ENCODE data around the gene CNDP1.
A peak's percentile ranks its signal among the peaks of the same experiment; 100 is the strongest.
"Not testable (repeated sequence)": the region's sequence is repeated elsewhere in the genome, so short reads cannot be mapped to it uniquely, and the experiment has no call there.

Gene CNDP1

DNA sequence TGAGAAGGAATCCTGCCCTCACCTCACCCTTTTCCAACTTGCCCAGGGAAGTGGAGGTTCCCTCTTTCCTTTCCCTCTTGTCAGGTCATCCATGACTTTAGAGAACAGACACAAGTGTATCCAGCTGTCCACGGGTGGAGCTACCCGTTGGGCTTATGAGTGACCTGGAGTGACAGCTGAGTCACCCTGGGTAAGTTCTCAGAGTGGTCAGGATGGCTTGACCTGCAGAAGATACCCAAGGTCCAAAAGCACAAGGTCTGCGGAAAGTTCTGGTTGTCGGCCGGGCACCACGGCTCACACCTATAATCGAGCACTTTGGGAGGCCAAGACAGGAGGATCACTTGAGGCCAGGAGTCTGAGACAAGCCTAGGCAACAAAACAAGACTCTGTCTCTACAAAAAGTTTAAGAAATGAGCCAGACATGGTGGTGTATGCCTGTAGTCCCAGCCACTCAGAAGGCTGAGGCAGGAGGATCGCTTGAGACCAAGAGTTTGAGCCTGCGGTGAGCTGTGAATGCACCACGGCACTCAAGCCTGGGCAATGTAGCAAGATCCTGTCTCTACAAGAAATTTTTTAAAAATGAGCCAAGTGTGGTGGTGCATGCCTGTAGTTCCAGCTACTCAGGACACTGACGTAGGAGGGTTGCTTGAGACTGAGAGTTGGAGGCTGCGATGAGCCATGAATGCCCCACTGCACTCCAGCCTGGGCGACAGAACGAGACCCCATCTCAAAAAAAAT, 14.0 kb upstream of the CNDP1 start:
- DNase-seq (ENCODE audit: low spot score) = no peak

DNA sequence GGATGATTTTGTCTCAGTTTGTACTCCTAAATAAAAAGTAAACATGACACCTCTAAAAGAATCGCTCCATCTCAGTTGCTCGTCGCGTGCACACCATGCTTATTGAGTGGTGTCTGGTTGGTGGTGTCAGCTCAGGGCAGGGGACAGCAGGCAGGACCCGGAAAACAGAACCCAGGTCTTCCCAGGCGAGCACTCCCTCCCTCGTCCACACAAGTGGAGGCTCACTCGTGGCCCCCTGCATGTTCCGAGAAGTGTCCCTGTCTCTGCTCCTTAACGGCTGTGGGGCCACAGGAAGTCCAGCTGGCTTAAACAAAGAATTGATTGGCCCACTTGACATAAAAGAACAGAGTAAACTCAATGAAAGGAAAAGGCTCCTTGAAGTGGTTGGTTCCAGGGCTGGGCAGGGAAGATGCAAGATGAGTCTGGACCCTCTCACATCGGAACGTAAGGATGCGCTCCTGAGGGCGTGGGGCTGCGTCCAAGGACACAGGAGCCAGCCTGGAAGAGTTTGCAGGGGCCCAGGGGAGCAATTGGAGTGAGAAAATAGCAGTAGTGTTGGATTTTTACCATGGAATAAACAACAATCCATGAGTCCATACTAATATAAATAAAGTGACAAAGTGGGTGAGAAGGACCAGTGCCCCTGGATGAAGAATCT, 13.1 kb upstream of the CNDP1 start:
- DNase-seq (ENCODE audit: low spot score) = no peak

DNA sequence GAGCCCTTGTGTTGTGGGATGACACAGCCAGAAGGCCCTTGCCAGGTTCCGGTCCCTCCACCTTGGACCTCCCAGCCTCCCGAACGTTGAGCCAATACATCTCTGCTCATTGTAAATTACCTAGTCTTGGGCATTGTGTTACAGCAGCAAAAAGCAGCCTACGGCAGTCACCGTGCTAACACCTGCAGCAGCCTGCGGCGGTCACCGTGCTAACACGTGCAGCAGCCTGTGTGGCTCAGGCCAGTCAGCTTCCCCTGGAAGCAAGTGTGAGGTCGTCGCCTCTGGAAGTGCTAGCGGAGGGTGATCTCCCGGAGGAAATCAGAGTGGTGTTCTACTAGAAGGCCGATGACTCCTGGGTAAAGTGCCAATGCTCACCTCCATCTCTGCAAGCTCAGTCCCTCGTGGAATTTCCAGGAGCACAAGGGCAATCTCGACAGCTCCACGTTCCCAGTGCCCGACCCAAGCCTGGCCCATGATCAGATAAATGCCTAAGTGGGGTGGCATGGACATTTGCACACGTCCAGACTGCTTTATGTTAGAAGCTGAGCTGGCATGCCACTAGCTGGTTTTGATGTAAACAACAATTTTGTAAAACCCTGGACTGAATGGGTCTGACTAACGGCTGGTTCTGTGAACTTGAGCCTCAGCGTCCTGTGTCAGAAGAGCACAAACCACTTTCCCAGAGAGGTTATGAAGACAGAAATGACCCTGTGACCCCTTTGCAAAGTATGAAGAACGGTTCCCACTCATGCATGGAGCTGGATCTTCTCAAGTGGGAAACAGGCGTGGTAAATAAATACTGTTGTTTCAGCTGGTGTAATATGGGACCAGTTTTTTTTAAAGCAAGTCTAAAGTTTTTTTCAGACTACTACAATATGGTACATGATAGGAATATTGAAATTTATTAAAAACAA, 11.4 kb upstream of the CNDP1 start:
- peak; percentile 44 for DNase-seq (ENCODE audit: low spot score)

DNA sequence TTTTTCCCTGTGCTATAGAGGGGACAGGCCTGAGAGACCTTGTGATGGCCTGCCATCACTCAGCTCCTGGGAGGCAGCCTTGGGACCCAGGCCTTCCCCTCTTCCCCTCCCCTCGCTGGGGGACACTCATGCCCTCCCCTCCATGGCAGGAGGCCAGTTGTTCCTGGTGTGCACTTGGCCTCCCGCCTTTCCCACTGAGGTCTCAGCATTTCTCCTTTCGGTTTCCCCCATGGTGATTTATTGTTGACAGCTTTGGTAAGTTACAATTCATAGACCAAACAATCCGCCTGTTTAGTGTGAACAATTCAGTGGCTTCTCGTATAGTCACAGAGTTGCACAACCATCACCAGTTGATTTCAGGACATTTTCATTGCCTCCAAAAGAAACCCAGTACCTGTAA, 10.2 kb upstream of the CNDP1 start:
- peak; percentile 65 for DNase-seq (ENCODE audit: low spot score)

DNA sequence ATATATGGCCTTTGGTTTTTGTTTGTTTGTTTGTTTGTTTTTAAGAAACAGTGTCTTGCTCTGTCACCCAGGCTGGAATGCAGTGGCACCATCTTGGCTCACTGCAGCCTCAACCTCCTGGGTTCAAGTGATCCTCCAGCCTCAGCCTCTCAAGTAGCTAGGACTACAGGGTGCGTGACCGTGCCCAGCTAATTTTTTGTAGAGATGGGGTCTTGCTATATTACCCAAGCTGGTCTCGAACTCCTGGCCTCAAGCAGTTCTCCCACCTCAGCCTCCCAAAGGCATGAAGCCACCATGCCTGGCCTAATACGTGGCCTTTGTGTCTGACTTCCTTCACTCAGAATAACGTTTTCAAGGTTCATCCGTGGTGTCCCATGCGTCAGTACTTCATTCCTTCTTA, 9.4 kb upstream of the CNDP1 start:
- not testable (repeated sequence) for DNase-seq (ENCODE audit: low spot score)

DNA sequence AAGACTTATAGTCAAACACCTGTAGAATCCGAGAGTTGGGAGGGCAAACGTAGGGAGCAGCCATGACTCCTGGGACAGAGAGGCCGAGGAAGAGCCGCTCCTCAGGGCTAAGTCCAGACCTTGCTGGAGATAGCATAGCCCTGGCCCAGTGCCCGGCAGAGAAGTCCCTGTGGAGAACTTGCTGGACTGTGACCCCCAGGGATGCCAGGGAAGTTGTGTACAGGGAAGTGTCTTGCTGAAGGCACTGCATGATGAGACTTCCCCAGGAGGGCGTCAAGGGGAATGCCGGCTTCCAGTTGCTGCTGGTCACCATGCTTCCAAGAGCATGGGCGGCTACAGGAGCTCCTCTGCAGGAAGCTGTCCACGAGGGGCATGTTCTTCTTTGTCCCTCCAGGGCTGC, 8.6 kb upstream of the CNDP1 start:
- DNase-seq (ENCODE audit: low spot score) = peak; percentile 57

DNA sequence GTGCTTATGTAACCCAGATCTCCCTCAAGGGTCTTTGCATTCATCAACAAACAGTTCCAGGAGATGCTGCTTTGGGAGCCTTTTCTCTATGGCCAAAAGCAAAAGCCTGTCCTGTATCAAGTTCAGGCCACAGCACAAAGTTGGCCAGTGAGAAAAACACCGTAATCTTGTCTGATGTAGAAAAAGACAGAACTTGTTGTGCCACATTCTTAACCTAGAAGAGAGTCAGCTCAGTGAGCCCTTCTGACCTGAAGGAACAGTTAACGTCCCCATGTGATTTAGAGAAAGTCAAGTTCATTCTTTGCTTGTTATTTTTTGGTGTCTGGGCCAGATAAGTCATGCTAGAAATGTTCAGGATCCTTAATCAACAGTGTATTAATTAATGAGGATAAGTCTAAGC, 7.8 kb upstream of the CNDP1 start:
- no peak for DNase-seq (ENCODE audit: low spot score)

DNA sequence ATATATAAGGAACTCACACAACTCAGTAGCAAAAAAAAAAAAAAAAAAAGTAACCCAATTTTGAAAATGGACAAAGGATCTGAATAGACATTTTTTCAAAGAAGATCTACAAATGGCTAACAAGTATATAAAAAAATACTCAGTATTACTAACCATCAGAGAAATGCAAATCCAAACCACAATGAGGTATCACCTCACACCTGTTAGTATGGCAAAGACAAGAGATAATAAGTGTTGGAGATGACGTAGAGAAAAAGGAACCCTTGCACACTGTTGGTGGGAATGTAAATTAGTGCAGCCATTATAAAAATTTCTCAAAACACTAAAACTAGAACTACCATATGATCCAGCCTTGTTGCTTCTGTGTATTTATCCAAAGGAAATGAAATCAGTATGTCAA, 5.8 kb upstream of the CNDP1 start:
- no peak for DNase-seq (ENCODE audit: low spot score)

DNA sequence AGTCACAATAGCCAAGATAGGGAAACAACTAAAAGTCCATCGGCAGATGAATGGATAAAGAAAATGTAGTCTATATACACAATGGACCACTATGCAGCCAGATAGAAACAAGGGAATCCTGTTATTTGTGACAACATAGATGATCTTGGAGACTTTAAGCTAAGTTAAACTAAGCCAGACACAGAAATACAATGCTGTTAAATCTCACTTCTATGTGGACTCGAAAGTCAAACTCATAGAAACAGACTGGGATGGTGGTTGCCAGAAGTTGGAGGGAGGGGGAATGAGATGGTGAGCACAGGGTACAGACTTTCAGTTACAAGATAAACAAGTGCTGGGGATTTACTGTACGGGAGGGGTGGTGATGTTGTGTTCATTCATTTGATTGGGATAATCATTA, 5.4 kb upstream of the CNDP1 start:
- DNase-seq (ENCODE audit: low spot score) = no peak

DNA sequence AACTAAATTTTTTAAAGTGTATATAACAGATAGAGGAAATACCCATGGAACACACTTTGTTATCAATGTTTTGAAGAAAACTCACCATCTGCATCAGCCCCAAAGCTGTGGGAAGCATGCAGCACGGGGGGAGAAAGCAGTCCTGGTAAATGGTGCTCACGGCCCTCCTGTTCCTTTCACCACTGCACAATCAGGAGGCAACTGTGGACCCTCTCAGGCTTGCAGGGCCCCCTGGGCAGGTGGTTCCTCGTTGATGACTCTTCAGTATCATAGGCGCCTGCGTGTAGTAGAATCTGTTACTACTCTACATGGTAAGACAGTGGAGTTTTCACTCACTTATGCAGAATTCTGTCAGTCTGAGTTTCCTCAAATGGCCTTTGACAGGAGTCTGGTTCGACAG, 4.9 kb upstream of the CNDP1 start:
- DNase-seq (ENCODE audit: low spot score) = no peak

DNA sequence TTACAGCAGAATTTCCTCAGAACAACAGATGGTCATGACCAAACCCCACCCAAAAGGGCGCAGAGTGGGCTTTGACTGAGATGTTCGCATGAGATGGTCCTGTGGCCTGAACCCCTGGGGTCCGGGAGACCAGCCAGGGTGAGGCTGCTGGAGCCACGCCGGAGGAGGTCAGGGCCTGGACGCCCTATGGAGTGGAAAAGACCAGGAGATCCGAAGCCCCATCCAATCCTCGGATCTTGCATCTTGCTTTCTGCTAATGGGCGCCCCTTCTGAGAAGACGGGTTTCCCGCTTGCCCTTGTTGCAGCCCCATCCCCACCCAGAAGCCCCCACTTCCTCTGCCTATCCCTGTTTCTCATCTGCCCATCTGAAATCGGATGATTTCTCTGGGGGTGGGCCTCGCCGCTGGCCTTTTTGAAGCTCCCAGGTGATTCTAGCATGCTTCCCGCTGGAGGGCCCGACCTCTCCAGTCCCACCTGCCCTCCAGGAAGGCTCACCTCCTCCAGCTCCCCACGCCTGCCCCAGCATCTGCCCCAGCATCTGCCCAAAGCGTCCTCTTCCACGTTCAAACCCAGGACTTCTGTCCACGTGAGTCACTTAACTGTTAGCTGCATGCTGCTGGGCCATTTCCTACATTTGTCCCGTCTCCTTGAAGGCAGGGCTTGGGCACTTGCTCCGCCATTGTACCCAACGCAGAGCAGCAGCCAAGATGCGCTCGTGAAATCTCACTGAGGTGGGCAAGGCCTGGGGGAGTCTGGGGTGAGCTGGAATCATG, 4.3 kb upstream of the CNDP1 start:
- DNase-seq (ENCODE audit: low spot score) = no peak

DNA sequence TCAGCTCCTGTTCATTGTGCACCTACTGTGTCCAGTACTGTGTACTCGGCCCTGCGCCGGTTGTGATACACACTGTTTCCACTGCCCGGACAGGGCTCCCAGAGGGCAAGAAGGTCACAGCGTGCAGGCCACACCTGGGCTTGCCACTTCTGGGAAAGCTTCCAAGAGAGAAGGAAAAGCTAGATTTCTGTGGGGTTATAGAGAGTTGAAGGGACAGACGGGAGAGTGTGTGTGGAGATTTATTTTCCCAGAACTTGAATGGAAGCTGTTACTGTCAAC, 3.8 kb upstream of the CNDP1 start:
- no peak for DNase-seq (ENCODE audit: low spot score)

DNA sequence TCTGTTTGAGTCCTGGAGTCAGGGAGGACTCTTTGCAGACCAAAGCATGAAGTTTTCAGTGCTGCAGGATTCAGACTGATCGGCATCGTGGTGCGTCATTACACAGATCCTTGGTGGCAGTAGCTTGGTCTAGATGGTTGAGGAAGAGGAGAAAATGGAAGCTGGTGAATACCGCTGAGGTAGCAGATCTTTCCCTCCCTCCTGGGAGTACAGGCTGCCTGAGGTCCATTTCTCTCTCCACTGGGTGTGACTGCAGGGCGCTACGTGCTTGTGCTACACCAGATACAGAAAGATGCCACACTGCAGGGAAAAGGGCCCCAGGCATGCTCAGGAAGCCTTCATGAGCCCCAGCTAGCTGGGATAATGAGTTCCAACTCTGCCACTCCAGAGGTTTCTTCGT, 3.3 kb upstream of the CNDP1 start:
- no peak for DNase-seq (ENCODE audit: low spot score)

DNA sequence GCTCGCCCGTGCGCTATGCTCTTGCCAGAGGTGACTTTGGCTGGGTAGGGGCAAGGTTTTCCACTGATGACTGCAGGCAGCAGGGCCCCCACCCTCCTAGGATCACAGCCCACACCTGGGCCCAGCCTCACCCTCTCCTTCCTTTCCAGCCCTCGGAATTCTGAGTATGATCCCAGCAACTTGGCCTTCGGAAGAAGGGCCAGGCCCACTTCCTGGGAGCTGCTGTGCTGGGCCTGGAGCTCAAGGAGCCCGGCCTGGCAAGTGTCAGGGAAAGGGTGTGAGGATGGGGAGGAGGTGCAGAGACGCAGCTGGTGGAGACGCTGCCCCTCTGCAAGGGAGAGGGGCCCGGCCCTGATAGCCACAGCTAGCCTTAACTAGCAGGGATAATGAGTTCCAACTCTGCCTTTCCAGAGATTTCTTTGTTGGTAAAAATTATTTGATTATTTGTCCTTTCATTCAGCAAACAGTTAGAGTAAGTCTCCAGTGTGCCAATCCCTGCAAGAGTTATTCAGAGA, 1.7 kb upstream of the CNDP1 start:
- no peak for DNase-seq (ENCODE audit: low spot score)

DNA sequence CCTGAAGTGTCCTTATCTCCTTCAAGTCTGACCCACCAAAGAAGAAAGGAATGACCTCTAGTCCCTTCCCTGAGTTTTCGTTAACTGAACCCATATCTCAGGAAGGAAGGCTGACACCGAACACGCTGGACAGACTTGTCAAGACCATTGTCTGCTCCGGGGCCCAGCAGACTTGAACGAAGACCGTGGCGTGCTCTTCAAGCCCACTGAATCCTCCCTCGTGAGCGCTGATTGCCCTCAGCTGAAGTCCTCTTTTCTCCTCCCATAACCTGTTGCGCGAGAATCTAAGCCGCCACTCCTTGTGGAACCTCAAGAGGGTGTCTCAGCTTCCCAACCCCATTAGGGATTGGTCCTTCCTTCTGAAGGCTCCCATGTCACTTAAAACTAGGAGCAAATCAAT, 634 bp upstream of the CNDP1 start:
- DNase-seq (ENCODE audit: low spot score) = no peak

DNA sequence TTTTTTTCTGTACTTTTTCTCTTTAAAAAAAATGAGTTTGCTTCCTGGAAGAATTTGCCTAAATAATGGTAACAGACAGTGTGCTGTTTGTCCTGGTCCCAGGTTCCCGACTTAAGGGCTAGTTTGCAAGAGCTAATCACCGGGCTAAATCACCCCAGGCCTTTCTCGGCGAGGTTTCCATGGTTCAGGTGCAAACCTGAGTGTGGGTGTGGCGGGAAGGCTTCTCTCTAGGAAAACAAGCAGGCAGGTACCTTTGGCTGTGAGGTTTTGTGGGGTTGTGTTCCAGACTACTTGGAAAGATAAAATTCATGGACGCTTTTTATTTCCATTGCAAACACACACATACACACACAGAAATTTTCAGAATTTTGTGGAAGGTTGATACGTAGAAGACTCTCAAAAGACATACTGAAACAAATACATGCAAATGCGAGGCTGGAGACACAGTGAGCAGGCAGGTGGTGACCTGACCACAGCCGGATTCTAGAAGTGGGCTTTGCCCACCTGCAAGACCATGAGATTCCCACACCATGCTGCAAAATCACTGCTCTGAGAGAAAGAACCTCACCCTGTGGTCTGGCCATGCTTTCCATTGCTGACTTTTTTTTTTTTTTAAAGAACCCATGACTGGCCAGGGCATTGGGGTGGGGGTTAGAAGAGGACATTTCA, 815 bp downstream of the CNDP1 start:
- DNase-seq (ENCODE audit: low spot score) = no peak

DNA sequence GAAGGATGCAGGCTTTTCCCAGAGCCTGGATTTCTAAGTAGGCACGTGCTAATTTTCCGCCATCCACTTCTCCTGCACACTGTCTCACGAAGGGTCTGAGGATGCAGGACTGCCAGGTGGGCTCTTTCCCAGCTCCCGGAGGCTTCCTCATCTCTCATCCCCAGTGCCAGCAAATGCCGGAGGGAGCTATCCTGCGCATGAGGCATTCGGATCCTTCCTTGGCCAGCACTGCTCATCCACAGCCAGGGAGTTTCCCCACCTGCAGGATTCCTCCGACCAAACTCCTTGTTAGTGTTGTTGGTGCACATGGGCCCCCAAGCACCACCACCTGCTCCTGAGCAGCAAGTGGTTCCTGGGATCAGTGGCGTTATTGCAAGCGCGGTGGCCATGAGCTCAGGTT, 5.0 kb downstream of the CNDP1 start:
- no peak for DNase-seq (ENCODE audit: low spot score)

DNA sequence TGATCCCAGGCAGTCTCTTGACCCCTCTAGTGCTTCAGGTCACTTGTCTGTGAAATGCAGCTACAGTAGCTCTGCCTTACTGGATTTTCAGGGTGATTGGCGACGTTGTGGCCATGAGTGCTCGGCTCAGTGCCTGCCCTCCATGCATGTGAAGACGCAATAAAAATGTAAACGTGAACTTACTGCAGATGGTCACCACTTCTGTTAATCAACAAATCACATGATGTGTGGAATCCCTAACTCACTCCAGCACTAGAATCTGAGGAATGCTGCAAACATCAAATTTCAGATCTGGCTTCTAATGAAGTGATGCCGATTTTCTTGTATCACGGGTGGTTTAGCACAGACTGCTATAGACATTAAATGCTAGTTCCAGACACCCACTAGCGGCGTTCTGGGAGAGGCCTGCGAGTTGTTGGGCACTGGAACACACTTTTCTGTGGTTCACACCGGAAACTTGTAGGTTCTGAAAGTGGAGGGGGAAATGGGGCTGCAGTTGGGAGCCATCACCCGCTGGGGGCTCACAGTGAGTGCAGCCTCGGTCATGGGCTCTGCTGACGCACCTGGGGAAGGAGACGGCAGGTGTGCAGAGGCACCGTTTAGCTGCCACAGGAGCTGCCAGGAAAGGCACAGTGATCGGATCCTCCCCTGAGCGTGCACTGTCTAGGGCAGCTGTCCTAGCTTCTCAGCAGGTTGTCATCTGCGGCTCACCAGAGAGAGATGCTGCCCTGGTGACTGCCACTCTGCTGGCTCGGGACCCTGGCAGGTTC, 6.5 kb downstream of the CNDP1 start:
- no peak for DNase-seq (ENCODE audit: low spot score)

DNA sequence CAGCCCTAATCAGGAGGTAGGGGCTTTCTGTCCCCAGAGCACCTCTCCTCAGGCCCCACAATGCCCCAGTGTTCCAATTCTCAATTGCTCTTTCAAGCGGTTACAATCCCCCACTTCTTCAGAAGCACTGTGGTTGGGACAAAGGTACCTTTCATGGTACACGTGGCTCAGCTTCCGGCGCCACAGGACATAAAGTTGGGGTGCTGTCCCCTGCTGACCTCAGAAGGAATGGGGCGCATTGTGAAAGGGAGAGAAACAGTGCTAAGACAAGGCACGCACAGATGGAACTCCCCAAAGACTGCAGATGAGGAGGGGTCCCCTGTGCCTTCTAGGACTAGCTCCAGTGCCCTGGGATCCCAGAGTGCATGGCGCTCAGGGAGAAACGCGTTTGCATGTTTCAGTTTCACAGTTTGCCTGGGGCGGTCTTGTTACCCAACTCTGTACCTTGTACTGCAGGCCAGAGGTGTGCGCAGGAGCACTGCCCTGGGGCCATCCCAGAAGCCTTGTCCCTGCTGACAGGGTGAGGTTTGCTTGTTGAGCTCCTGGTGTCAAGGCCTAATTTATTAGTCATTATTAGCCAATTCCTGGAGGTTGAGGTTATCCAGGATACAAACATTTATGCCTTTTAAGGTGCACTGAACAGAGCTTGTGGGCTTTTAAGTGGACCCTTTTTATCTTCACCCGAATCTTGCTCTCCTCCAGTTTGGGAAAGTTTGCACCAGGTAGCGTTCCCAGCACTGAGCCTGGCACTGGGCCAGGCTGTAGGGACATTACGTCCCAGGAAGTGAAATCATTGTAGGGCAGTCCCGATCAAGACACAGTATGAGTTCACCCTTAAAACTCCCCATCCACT, 7.6 kb downstream of the CNDP1 start:
- peak; percentile 70 for DNase-seq (ENCODE audit: low spot score)

DNA sequence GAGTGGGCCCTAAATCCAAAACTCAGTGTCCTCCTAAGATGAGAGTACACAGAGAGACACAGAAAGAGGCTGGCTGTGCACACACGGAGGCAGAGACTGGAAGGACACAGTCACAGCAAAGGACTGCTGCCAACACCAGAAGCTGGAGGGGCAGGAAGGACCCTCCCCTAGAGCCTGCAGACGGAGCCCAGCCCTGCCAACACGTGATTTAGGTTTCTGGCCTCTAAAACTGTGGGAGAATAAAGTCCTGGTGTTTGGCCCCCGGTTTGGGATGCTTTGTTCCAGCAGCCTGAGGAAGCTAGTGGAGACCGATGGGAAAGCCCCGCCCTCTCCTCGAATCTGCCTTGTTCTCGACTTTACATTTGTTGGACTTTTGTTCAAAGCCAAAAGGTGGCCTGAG, 10.6 kb downstream of the CNDP1 start:
- DNase-seq (ENCODE audit: low spot score) = no peak

Measured in kidney tubule cell (primary cell).